MM.1S (cell line): ENCODE measurements around the gene CDC42EP2.

Source experiments
- DNase-seq: peaks from one replicate; pipeline ENCODE4 v3.0.0-alpha.2; 2015
- H2AFZ ChIP-seq: fragments of 300-600 bp; sonication (generic); 2 replicates; pipeline ENCODE4 v1.6.0; 2016; ENCODE audit warnings: antibody characterized with exemption, low read length
- H3F3A ChIP-seq: fragments of 300-600 bp; sonication (generic); 2 replicates; pipeline ENCODE4 v1.6.1; 2016; ENCODE audit warnings: mild to moderate bottlenecking, antibody characterized with exemption, low read length, moderate library complexity, mixed read lengths; ENCODE audit not compliant: insufficient read depth
- H3K27ac ChIP-seq: fragments of 300-600 bp; sonication (generic); 2 replicates; pipeline ENCODE4 v1.5.1; 2016; ENCODE audit warnings: mild to moderate bottlenecking, low read length
- H3K27me3 ChIP-seq: fragments of 300-600 bp; sonication (generic); replicated peaks from 2 replicates; pipeline ENCODE4 v1.6.0; 2016; ENCODE audit warnings: low read length; ENCODE audit not compliant: insufficient read depth
- H3K36me3 ChIP-seq: fragments of 300-600 bp; sonication (generic); replicated peaks from 2 replicates; pipeline ENCODE4 v1.6.1; 2016; ENCODE audit warnings: mild to moderate bottlenecking, low read length, mixed read lengths; ENCODE audit not compliant: insufficient read depth
- H3K4me1 ChIP-seq: fragments of 300-600 bp; sonication (generic); 2 replicates; pipeline ENCODE4 v1.6.1; 2016; ENCODE audit warnings: low read length, mixed read lengths
- H3K4me2 ChIP-seq: fragments of 300-600 bp; sonication (generic); 2 replicates; pipeline ENCODE4 v1.6.0; 2016; ENCODE audit warnings: low read depth, low read length
- H3K4me3 ChIP-seq: fragments of 300-600 bp; sonication (generic); 2 replicates; pipeline ENCODE4 v1.5.1; 2016; ENCODE audit warnings: low read length, mixed read lengths
- H3K79me2 ChIP-seq: fragments of 300-600 bp; sonication (generic); 2 replicates; pipeline ENCODE4 v1.6.1; 2016; ENCODE audit warnings: mixed run types, low read length, mixed read lengths
- H3K9ac ChIP-seq: fragments of 300-600 bp; sonication (generic); 2 replicates; pipeline ENCODE4 v1.6.1; 2016; ENCODE audit warnings: low read length, mixed read lengths
- H3K9me2 ChIP-seq: fragments of 300-600 bp; sonication (generic); replicated peaks from 2 replicates; pipeline ENCODE4 v1.6.1; 2016; ENCODE audit warnings: mild to moderate bottlenecking, low read length, mixed read lengths; ENCODE audit not compliant: insufficient read depth
- H3K9me3 ChIP-seq: fragments of 300-600 bp; sonication (generic); replicated peaks from 2 replicates; pipeline ENCODE4 v1.6.1; 2016; ENCODE audit warnings: mild to moderate bottlenecking, low read length, mixed read lengths; ENCODE audit not compliant: insufficient read depth
- H4K20me1 ChIP-seq: fragments of 300-600 bp; sonication (generic); 2 replicates; pipeline ENCODE4 v1.6.1; 2016; ENCODE audit warnings: mild to moderate bottlenecking, low read length, moderate library complexity, mixed read lengths; ENCODE audit not compliant: insufficient read depth
- EZH2 ChIP-seq: fragments of 300-600 bp; sonication (generic); optimal IDR thresholded peaks from 2 replicates; pipeline ENCODE3; 2017; ENCODE audit warnings: low read depth, mild to moderate bottlenecking, antibody characterized with exemption, low read length, mixed read lengths
- EZH2phosphoT487 ChIP-seq: fragments of 300-600 bp; sonication (generic); IDR thresholded peaks from 2 replicates; pipeline ENCODE4 v1.6.1; 2018; ENCODE audit warnings: antibody characterized with exemption, low read length
- TF ChIP-seq, protein P1 (sequence below): fragments of 300-600 bp; sonication (generic); IDR thresholded peaks from 2 replicates; pipeline ENCODE4 v1.5.1; 2016; ENCODE audit warnings: antibody characterized with exemption, low read length, mixed read lengths

Gene CDC42EP2

DNA sequence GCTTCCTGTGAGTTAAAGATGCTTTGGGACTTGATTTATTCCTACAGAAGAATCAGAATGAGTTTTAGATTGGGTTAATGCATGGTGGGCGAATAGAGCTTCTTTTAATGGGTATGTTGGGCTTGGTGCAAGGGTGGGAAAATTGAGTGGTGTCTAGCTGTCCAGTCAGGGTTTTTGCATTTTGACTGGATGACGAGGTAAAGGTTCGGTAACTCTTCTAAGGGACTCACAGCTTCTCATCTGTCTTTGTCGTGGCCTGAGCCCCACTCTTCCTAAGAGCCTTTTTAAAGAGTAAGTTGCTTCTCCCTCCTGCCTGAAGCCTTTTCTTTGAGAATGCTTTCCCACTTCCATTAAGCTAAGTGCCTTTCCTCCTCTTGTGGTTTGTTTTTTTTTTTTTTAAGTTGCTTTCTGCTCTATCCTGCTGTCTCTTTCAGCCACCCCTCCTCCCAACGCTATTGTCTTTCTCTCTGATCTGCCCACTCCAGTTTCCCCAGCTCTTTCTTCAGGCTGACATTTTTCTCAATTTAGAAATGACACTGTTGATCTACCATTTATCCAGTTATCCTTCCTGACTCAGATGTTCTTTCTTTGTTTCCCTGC lies 20.1 kb downstream of the CDC42EP2 start:
- Histone ChIP-seq H3K9me2 (no peaks in the 10 kb centered on the region), H3K9ac (peak overlapping the region; percentile 75; the same call in 1 of the 2 replicates), H3K4me1 (peaks cover 13% of the 10 kb centered on the region), H3K36me3 (no peaks in the 10 kb centered on the region), H3K9me3 (no peaks in the 10 kb centered on the region), H3K79me2 (peaks cover 58% of the 10 kb centered on the region), H3K27ac (no peak overlapping the region), H3K4me2 (peak overlapping the region; percentile 94), H3K4me3 (peak overlapping the region; percentile 77), H3K27me3 (no peaks in the 10 kb centered on the region), H2AFZ (no peak overlapping the region), H4K20me1 (no peaks in the 10 kb centered on the region; the same call in 1 of the 2 replicates), H3F3A (no peaks in the 10 kb centered on the region)
- DNase-seq, result no peak
- TF ChIP-seq EZH2 (no peak), EZH2phosphoT487 (no peak)
- TF ChIP-seq, protein P1, sequence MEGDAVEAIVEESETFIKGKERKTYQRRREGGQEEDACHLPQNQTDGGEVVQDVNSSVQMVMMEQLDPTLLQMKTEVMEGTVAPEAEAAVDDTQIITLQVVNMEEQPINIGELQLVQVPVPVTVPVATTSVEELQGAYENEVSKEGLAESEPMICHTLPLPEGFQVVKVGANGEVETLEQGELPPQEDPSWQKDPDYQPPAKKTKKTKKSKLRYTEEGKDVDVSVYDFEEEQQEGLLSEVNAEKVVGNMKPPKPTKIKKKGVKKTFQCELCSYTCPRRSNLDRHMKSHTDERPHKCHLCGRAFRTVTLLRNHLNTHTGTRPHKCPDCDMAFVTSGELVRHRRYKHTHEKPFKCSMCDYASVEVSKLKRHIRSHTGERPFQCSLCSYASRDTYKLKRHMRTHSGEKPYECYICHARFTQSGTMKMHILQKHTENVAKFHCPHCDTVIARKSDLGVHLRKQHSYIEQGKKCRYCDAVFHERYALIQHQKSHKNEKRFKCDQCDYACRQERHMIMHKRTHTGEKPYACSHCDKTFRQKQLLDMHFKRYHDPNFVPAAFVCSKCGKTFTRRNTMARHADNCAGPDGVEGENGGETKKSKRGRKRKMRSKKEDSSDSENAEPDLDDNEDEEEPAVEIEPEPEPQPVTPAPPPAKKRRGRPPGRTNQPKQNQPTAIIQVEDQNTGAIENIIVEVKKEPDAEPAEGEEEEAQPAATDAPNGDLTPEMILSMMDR, result no peak

DNA sequence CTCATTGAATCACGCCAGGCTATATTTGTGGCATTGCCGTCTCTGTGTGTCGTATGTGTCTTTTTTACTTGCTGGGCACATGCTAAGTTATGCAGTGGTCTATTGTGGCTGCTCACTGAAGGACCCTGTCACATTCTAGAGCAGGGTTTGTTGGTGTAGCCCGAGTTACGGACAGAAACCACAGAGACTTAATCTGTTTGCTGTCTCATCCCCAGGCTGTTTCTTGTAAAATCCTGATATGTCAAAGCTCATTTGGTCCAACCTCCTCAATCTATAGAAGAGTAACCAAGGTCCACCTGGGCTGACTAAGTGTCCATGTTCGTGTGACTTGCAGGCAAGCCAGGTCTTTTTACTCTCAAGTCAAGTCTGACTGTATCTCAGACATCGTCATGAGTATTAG lies 24.0 kb downstream of the CDC42EP2 start:
- no peaks in the 10 kb centered on the region; the same call in 1 of the 2 replicates for H4K20me1 ChIP-seq
- peaks cover 65% of the 10 kb centered on the region for H3K79me2 ChIP-seq
- no peak for DNase-seq
- no peak overlapping the region for H3K9ac ChIP-seq
- no peak overlapping the region for H3K27ac ChIP-seq
- H3F3A ChIP-seq, result no peaks in the 10 kb centered on the region
- H3K4me1 ChIP-seq, result peaks cover 12% of the 10 kb centered on the region
- no peak overlapping the region for H3K4me2 ChIP-seq
- no peak overlapping the region for H2AFZ ChIP-seq
- peaks cover 6% of the 10 kb centered on the region; the same call in 1 of the 2 replicates for H3K36me3 ChIP-seq
- no peaks in the 10 kb centered on the region for H3K9me3 ChIP-seq
- TF ChIP-seq EZH2phosphoT487 (no peak), EZH2 (no peak)
- TF ChIP-seq, protein P1, result no peak
- no peaks in the 10 kb centered on the region for H3K27me3 ChIP-seq
- H3K4me3 ChIP-seq, result no peak overlapping the region
- H3K9me2 ChIP-seq, result no peaks in the 10 kb centered on the region

DNA sequence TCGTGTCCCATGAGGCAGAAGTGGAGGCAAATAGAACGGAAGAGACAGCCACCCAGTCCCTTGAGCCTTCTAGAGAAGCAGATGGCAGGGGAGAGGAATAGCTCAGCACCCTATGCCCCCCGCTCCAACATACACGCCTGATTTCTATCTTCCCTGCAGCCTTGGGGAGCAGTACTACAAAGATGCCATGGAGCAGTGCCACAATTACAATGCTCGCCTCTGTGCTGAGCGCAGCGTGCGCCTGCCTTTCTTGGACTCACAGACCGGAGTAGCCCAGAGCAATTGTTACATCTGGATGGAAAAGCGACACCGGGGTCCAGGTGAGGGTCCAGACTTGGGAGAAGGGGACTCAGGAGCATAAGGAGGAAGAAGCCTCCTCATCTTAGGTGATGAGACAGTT lies 25.6 kb downstream of the CDC42EP2 start:
- H3K9ac ChIP-seq, result no peak overlapping the region
- H3K36me3 ChIP-seq, result peaks cover 8% of the 10 kb centered on the region
- no peaks in the 10 kb centered on the region for H3K9me3 ChIP-seq
- H3K4me1 ChIP-seq, result peaks cover 4% of the 10 kb centered on the region; the same call in 1 of the 2 replicates
- no peaks in the 10 kb centered on the region; the same call in 1 of the 2 replicates for H4K20me1 ChIP-seq
- DNase-seq, result no peak
- no peak overlapping the region for H2AFZ ChIP-seq
- H3K27ac ChIP-seq, result no peak overlapping the region
- H3K79me2 ChIP-seq, result peaks cover 50% of the 10 kb centered on the region
- no peaks in the 10 kb centered on the region for H3K27me3 ChIP-seq
- no peak overlapping the region for H3K4me3 ChIP-seq
- H3K9me2 ChIP-seq, result no peaks in the 10 kb centered on the region
- H3F3A ChIP-seq, result no peaks in the 10 kb centered on the region
- no peak overlapping the region for H3K4me2 ChIP-seq
- no peak for TF ChIP-seq EZH2

DNA sequence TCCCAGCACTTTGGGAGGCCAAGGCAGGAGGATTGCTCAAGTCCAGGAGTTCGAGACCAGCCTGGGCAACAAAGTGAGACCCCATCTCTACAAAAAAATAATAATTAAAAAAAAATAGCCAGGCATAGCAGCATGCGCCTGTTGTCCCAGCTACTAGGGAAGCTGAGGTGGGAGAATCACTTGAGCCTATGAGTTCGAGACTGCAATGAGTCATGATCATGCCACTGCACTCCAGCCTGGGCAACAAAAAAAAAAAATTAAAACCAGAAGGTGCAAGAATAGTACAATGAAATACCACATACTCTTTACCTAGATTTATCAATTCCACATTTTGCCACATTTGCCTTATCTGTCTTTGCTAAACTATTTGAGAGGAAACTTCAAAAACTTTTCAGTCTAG lies 27.2 kb downstream of the CDC42EP2 start:
- H3K36me3 ChIP-seq, result peaks cover 13% of the 10 kb centered on the region
- no peaks in the 10 kb centered on the region for H4K20me1 ChIP-seq
- no peaks in the 10 kb centered on the region for H3F3A ChIP-seq
- TF ChIP-seq EZH2 (no peak), EZH2phosphoT487 (no peak)
- TF ChIP-seq, protein P1, result no peak
- no peaks in the 10 kb centered on the region for H3K4me1 ChIP-seq
- no peaks in the 10 kb centered on the region for H3K9me3 ChIP-seq
- H2AFZ ChIP-seq, result no peak overlapping the region
- H3K4me2 ChIP-seq, result no peak overlapping the region
- H3K9ac ChIP-seq, result no peak overlapping the region
- no peaks in the 10 kb centered on the region for H3K27me3 ChIP-seq
- DNase-seq, result no peak
- peaks cover 35% of the 10 kb centered on the region for H3K79me2 ChIP-seq
- H3K9me2 ChIP-seq, result no peaks in the 10 kb centered on the region
- no peak overlapping the region for H3K4me3 ChIP-seq
- no peak overlapping the region for H3K27ac ChIP-seq
